GM19193 (cell line): ENCODE data around the gene CHRNG.

ENCODE experiments used
- POLR2A ChIP-seq: IDR thresholded peaks from 4 replicates; pipeline ENCODE4 v1.6.1; 2011; ENCODE audit not compliant: insufficient read depth, insufficient read length; ENCODE audit errors: extremely low read depth

Gene CHRNG

GRCh38 chr2:232543928-232544631, 4.6 kb downstream of the CHRNG start:
- no peak for TF ChIP-seq POLR2A

- no peak for TF ChIP-seq POLR2A
These were observed 5.2 kb downstream of the CHRNG start for GRCh38 chr2:232544674-232545073.

- TF ChIP-seq POLR2A: no peak
These were observed 6.3 kb downstream of the CHRNG start for GRCh38 chr2:232545511-232546375.

- no peak for TF ChIP-seq POLR2A
These were observed 8.5 kb downstream of the CHRNG start for GRCh38 chr2:232547991-232548390.

GRCh38 chr2:232549655-232550353, 10.3 kb downstream of the CHRNG start:
- no peak for TF ChIP-seq POLR2A

- TF ChIP-seq POLR2A: peak; percentile 94
These were observed 11.1 kb downstream of the CHRNG start, which contains the start of the genes EIF4E2 and TIGD1 for GRCh38 chr2:232550354-232551249. EIF4E2 (plus strand) TSS chr2:232550689; CDS start chr2:232550725, 36 bp downstream. TIGD1 (minus strand) TSS chr2:232550557; CDS start chr2:232549882, 675 bp downstream.

- TF ChIP-seq POLR2A: no peak
These were observed 11.8 kb downstream of the CHRNG start for GRCh38 chr2:232551250-232551638.

- no peak for TF ChIP-seq POLR2A
These were observed 12.3 kb downstream of the CHRNG start for GRCh38 chr2:232551776-232552175.

GRCh38 chr2:232556426-232556825, 16.9 kb downstream of the CHRNG start:
- TF ChIP-seq POLR2A: no peak

- no peak for TF ChIP-seq POLR2A
These were observed 23.1 kb downstream of the CHRNG start for GRCh38 chr2:232562515-232563151.

- no peak for TF ChIP-seq POLR2A
These were observed 24.1 kb downstream of the CHRNG start for GRCh38 chr2:232563580-232563979.

- TF ChIP-seq POLR2A: no peak
These were observed 28.2 kb downstream of the CHRNG start for GRCh38 chr2:232567721-232568120.

- TF ChIP-seq POLR2A: no peak
These were observed 28.7 kb downstream of the CHRNG start for GRCh38 chr2:232568161-232568560.

GRCh38 chr2:232569541-232569940, 30.0 kb downstream of the CHRNG start:
- TF ChIP-seq POLR2A: no peak
